Activated CD4-positive, alpha-beta T cell treated with anti-CD3 and anti-CD28 coated beads for 4 hours (primary cell): ENCODE results near the gene CD46.
A peak's percentile ranks its signal among the peaks of the same experiment; 100 is the strongest.
"Not testable (repeated sequence)": the region's sequence is repeated elsewhere in the genome, so short reads cannot be mapped to it uniquely, and the experiment has no call there.

ENCODE experiments used
- DNase-seq, 2 donors: peaks; one replicate each; pipeline ENCODE4 v3.0.0-alpha.2; 2020

Gene CD46

DNA sequence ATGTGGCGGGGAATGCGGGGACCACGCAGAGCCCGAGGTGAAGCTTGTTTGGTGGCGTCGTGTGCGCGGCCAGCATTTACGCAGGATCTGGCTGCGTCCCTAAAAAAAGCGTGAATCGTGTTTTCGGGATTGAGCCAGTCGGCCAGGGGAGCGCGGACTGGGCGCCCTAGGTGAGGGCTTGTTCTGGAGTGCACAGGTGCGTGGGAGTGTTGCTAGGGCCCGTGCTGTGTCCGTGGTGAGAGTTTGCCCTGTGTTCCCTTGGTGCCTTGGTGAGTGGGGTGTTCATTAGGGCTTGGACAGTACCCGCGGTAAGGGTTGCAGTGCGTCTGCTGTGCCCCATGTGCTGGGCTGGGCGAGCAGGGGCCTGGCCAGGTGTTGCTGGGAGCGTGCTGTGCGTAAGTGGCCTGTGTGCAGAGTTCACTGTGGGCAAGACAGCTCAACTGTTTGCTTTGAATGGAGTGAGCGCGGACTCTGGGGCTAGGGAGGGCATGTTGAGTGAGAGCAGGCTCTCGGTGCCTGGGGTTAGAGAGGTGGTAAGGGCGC, 673 bp downstream of the CD46 start:
- DNase-seq: peak; percentile 18 to 35

GRCh38 chr1:207753611-207754010, 1.8 kb downstream of the CD46 start:
- no peak for DNase-seq

GRCh38 chr1:207754011-207754410, 2.2 kb downstream of the CD46 start:
- DNase-seq: no peak

DNA sequence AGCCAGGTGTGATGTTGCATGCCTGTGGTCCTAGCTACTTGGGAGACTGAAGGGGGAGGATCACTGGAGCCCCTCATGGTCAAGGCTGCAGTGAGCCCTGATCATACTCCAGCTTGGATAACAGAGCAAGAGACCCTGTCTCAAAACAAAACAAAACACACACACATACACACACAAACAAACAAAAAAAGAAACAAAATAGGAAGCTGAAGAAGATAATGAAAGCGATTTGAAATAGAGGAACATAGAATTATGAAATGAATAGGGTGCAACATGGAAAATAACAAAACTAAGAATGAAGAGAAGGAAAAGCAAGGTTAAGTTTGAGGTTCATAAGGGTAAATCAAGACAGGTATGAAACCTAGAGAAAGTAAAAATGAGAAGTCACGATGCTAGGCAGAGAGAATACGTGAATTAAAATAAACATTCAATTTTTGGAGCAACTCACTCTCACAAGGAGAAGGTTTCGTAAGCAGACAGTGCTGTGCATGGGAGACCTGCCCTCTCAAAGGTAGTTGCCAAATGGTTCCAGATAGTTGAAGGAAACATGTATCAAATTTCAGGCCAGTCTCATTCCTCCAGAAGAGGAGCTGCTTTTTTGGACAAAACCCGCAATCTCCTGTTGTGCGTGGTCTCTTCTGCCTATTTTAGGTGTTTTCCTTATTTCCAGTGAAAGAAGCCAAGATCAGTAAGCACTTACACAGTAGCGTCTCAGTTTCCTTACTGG, 3.3 kb downstream of the CD46 start:
- no peak for DNase-seq

DNA sequence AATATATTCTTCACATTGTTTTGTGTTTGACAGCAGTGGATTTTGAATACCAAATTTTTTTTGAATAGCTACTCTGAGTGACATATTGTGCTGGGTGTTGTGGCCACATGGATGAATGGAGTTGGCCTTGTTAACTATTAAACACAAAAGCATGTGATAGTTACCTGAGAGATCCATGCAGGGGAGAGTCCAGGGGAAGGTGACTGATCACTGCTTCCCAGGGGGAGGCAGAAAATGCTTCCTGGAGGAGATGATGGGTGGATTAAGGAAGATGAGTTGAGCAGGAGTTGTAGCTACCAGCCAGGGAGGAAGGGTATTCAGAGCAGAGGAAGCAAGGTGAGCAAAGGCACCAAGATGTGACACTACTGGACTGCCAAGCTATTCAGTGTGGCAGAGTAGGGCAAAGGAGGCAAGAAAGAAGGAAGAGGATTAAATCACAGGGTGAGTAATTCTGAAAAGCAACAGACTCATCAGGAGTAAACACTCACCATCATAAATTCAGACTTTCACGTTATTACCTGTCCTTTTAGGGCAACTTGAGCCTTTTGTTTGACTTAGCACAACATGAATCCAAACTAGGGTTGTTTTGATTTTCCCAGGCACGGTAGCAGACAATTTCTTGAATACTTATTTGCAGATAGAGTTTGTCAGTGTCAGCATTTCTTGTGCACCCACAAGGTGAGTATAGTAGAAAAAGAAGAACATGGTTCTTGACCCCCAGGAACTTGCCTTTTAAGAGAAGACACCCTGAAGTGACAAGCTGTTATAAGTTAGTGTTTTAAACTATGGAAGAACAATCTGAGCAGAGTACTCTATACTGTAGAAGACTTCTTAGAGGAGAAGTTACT, 4.2 kb downstream of the CD46 start:
- DNase-seq: no peak

DNA sequence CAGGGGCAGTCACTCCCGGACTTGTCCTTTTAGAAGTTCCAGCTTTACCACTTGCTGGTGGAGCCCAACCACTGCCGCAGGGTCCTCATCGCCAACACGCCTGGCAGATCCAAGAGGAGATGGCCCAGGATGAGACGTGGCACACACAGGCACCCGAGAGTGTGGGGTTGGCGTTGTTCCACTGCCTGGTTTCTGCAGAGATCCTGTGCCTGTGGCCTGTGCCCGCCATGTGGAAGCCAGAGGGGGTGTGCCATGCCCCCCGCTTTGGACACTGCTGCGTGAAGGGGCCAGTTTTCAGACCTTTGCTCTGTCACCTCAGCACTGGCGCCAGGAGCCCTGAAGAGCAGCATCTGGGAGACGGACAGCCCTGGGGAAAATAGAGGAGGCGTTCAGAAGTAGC, 10.8 kb downstream of the CD46 start:
- DNase-seq: no peak

- no peak for DNase-seq
Observed at GRCh38 chr1:207763091-207763490, 11.2 kb downstream of the CD46 start.

- DNase-seq: no peak
Observed at GRCh38 chr1:207763972-207764371, 12.1 kb downstream of the CD46 start.

DNA sequence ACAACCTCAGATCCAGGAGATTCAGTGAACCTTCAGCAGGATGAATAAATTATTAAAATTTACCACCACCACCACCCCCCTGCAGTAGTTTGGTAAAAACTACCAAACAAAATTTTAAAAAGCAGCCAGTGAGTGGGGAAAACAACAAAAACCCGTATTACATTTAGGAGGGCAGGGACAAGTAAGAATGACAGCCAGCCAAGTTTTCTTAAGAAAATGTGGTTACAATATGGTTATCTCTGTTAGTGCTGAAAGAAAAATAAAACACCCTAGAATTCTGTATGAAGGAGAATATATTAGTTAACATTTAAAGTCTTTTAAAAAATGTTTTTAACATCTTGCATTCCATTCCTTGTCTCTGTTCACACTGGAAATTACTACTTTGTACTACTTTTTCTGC, 14.7 kb downstream of the CD46 start:
- DNase-seq: no peak

DNA sequence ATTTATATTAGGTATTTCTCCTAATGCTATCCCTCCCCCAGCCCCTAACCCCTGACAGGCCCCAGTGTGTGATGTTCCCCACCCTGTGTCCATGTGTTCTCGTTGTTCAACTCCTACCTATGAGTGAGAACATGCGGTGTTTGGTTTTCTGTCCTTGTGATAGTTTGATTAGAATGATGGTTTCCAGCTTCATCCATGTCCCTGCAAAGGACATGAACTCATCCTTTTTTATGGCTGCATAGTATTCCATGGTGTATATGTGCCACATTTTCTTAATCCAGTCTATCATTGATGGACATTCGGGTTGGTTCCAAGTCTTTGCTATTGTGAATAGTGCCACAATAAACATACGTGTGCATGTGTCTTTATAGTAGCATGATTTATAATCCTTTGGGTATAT, 18.7 kb downstream of the CD46 start:
- DNase-seq: not testable (repeated sequence)

DNA sequence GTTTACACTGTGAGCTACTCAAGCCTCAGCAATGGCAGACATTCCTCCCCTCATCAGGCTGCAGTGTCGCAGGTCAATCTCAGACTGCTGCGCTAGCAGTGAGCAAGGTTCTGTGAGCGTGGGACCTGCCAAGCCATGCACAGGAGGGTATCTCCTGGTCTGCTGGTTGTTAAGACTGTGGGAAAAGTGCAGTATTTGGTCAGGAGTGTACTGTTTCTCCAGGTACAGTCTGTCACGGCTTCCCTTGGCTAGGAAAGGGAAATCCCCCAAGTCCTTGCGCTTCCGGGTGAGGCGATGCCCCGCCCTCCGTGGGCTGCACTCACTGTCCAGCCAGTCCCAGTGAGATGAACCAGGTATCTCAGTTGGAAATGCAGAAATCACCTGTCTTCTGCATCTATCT, 24.2 kb downstream of the CD46 start:
- DNase-seq: not testable (repeated sequence)

DNA sequence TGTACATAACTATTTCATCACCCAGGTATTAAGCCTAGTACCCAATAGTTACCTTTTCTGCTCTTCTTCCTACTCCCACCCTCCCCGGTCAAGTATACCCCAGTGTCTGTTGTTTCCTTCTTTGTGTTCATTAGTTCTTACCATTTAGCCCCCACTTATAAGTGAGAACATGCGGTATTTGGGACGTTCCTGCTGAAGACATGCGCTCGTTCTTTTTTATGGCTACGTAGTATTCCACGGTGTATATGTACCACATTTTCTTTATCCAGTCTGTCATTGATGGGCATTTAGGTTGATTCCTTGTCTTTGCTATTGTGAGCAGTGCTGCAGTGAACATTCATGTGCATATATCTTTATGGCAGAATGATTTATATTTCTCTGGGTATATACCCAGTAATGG, 25.6 kb downstream of the CD46 start:
- DNase-seq: not testable (repeated sequence)

DNA sequence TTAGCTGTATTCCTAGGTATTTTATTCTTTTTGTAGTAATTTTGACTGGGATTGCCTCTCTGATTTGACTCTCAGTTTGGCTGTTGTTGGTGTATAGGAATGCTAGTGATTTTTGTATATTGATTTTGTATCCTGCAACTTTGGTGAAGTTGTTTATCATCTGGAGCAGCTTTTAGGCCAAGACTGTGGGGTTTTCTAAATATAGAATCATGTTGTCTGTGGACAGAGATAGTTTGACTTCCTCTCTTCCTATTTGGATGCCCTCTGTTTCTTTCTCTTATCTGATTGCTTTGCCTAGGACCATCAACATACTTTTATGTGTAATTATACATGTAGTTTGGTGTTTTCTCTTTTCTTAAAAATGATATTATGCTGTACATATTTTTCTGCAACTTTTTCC, 27.2 kb downstream of the CD46 start:
- no peak for DNase-seq

DNA sequence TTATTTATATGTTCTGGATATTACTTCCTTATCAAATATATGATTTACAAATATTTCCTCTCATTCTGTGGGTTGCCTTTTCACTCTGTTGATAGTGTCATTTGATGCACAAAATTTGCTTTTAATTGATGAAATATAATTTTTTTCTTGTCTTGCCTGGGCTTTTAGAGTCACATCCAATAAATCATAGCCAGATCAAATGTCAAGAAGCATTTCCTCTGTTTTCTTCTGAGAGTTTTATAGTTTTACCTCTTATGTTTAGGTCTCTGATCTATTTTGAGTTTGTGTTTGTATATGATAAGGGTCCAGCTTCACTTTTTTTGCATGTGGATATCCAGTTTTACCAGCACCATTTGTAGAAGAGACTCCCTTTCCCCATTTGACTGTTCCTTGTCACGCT, 29.5 kb downstream of the CD46 start:
- no peak for DNase-seq

GRCh38 chr1:207787776-207788175, 35.9 kb downstream of the CD46 start:
- DNase-seq: no peak

- no peak for DNase-seq
Observed at GRCh38 chr1:207789386-207789785, 37.5 kb downstream of the CD46 start.

DNA sequence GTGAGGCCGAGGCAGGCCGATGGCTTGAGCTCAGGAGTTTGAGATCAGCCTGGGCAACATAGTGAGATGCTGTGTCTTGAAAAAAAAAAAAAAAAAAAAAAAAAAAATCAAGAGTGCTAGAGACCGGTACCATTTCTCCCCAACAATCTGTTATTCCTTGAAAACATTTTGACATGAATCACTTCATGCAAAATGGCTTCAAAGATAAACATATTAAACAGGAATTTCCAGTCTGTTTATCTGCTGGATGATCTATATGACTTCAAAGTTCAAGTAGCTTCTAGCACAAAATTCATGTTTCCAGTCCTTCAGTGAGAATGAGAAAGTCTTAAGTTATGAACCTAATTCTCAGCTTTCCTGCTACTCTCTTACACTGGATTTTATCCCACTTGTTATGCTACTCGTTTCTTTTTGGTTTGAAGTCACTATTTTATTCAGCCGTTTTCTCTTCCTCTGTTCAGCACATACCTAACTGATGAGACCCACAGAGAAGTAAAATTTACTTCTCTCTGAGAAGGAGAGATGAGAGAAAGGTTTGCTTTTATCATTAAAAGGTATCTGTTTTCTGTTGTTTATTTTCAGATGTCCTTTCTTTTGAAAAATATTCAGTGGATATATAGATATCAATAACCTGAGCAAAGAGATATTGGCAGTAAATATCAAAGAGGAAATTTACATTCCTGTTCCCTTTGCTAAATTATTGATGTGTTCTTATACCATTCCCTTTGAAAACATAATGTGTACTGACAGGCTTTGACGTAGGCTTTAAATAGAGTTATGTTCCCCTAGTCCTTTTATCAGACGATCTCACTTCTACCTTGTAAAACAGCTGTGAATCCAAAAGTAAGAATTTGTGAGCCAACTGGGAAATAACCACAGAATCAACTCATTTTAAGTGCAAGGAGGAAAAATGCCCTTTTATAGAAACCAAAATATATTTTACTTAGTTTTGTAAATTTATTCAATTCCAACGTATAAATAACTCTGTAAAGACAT, 38.2 kb downstream of the CD46 start:
- DNase-seq: no peak

- no peak for DNase-seq
Observed at GRCh38 chr1:207791290-207791689, 39.4 kb downstream of the CD46 start.

GRCh38 chr1:207793327-207793726, 41.5 kb downstream of the CD46 start:
- no peak for DNase-seq

- DNase-seq: no peak
Observed at GRCh38 chr1:207794861-207795260, 43.0 kb downstream of the CD46 start.

DNA sequence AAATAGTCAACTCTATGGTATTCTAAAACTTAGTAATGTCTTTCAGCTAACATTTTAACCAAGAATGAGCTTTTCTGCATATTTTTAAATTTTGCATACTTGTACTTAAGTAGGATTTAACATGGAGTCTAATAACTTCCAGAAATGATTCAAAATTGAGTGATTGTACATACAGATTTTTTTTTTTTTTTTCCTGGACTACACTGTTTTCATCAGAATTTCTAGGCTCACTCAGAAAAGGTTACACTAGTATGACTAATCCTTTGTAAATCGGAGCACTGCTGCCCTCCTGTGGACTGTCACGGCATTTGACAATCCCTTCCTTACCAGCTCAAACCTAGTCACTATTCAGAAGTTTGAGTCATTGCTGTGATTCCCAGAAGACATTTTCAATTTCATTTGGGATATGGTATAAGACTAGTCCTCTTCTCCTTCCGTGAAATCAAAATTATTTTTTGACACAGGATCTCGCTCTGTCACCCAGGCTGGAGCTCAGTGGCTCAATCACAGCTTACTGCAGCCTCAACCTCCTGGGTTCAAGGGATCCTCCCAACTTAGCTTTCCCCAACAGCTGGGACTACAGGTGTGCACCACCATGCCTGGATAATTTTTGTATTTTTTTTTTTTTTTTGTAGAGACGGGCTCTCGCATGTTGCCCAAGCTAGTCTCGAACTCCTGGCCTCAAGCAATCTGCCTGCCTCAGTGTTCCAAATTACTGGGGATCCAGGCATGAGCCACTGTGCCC, 45.5 kb downstream of the CD46 start:
- DNase-seq: peak; percentile 66 to 87

DNA sequence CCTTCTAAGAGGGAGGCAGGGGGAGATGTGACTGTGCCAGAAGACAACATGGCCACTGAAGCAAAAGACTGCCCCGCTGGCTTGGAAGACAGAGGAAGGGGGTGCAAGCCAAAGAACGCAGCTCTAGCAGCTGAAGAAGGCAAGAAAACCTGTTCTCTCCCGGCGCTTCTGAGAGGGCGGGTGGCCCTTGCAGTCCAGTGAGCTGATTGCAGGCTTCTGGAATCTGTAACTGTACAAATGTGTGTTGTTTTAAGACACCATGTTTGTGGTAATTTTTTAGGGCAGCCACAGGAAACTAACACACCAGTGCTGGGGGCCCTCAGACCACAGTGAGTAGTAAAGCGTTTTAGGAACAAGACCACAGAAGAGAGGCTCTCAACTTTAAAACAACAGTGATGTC, 47.0 kb downstream of the CD46 start:
- no peak for DNase-seq
